HS-5 (cell line): ENCODE data around the gene SLC5A2.
"Not testable (repeated sequence)": the region's sequence is repeated elsewhere in the genome, so short reads cannot be mapped to it uniquely, and the experiment has no call there.

ENCODE experiments used
- DNase-seq: peaks from one replicate; pipeline ENCODE4 v3.0.0-alpha.2; 2012; ENCODE audit warnings: low read depth

SLC5A2 gene

DNA sequence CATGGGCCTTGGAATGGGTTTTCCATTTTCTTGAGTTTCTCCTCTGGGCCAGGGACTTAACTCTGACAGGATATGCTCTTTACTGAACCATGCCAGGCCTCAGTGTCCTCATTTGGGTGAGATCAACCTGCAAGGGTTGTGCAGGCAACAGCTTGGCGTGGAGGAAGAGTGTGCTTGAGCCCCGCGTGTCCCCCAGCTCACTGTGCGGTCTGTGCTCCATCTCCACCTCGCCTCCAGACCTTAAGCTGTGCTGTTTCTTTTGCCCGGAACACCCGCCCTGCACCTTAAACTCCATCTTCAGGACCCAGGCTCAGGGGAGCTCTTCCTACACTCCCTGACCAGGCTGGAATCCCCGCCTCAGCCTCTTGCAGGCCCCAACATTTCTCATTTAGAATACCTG is 15.6 kb downstream of the SLC5A2 start:
- DNase-seq, result no peak

DNA sequence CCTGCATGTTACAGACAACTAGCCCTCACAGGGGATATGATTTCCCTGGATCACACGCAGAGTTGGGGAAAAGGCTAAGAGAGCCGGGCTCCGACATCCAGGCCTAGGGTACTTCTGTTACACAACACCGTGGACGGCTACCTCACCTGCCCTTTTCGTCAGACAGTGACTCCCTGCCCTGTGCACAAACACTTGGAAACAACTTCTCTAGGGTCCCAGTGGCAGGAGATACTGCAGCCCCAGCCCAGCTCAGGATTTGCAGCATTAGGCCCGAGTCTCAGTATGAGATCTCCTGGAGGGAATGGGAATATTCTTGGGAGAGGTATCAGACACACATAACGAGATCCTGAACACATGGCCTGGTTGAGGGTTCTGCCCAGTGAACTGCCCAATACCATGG is 17.0 kb downstream of the SLC5A2 start:
- no peak for DNase-seq

DNA sequence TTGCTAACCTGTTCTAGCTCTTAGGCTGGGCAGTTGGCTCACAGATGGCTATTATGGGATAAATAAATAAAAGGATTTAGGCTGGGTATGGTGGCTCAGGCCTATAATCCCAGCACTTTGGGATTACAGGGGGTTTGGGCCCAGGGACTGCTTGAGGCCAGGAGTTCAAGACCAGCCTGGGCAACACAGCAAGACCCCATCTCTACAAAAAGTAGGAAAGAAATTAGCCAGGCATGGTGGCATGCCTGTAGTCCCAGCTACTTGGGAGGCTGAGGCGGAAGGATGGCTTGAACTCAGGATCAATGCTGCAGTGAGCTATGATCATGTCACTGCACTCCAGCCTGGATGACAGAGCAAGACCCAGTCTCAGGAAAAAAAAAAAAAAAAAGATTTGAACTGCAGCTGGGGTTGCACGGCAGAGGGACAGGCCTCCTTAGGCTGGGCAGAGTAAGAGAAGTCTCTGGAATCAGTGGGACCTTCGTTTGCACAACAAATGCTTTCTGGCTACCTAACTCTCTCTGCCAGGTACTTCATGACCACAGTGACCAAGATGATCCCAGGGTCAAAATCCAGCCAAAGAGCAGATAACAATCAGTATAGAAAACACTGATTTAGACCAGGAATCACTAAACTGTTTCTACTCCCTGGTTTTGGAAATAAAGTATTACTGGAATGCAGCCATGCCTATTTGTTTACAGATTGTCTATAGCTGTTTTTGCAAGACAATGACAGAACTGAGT is 18.5 kb downstream of the SLC5A2 start:
- DNase-seq, result no peak

DNA sequence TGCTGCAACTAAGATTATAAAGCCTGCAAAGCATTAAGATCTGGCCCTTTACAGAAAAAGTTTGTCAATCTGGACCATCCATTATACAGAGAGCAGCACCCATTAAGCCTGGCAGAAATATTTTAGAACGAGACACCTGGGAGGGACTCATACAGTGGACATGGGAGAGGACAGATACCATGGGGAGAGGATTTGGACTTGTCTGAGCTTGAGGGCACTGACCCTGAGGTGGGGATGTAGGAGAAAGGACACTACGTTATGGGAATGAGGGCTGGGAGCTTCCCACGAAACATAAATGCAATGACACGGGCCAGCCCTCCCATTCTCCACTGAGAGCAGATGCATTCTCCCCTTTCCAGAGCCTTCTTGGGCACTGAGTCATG is 19.0 kb downstream of the SLC5A2 start:
- no peak for DNase-seq

DNA sequence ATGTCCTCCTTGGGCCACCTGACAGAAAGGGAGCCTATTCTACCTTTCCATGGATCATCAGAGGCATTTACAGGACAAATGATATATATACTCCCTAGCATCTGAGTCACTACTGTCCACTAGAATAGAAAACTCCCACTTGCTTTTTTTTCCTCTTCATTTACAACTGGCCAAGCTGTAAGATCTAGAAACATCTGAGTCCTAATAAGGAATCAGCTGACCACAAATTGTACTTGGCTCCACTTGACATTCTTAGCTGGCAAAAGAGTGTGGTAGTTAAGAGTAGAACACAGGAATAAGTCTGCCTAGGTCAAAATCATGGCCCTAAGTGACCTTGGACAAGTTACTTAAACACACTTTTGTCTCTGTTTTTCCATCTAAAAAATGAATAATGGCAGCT is 20.1 kb downstream of the SLC5A2 start:
- DNase-seq, result no peak

DNA sequence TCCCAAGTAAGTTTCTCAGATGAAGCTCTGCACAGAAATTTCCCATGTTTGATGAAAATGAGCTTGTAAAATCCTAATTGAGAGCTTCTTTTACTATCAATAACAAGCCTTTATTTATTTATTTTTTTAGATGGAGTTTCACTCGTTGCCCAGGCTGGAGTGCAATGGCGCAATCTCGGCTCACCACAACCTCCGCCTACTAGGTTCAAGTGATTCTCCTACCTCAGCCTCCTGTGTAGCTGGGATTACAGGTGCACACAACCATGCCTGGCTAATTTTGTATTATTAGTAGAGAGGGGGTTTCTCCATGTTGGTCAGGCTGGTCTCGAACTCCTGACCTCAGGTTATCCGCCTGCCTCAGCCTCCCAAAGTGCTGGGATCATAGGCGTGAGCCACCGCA is 20.6 kb downstream of the SLC5A2 start:
- not testable (repeated sequence) for DNase-seq

DNA sequence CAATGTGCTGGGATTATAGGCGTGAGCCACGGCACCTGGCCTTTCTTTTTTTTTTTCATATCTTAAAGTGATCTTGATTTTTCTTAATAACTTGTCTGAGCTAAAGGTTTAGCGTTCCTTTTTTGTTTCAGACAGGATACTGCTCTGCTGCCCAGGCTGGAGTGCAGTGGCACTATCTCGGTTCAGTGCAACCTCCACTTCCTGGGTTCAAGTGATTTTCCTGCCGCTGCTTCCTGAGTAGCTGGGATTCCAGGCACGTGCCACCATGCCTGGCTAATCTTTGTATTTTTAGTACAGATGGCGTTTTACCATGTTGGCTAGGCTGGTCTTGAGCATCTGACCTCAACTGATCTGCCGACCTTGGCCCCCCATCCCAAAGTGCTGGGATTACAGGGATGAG is 21.2 kb downstream of the SLC5A2 start:
- DNase-seq, result no peak

DNA sequence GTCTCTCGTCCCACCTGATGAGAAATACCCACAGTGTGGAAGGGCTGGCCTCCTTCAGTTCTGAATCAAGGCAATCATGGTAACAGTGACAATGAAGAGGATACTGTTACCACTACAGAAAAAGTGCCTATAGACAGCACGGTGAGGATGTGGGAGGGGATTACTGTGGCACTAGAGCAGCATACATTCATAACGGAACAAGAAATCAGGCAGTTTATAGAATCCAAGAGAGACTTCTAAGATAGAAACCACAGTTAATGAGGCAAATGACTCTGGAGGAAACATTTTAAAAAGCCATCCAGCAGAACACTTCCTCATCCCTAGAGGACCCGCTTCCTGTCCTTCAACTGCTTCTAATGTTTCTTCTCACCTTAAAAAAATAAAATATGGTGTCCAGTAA is 22.6 kb downstream of the SLC5A2 start:
- DNase-seq, result no peak

DNA sequence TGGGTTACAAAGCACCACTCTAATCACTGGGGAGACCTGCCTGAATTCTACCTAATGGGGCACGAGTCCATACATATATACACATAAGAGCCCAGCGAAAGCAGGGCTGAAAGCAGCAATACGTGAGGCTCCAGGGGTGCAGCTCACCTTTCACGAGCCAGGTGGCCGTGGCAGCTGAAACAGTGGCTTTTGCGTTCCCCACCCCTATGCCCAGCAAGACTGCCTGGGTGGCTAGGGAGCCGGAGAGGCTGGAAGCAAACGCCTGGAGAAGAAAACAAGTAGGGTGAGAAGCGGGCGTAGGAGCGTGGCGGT is 24.6 kb downstream of the SLC5A2 start:
- DNase-seq, result no peak

DNA sequence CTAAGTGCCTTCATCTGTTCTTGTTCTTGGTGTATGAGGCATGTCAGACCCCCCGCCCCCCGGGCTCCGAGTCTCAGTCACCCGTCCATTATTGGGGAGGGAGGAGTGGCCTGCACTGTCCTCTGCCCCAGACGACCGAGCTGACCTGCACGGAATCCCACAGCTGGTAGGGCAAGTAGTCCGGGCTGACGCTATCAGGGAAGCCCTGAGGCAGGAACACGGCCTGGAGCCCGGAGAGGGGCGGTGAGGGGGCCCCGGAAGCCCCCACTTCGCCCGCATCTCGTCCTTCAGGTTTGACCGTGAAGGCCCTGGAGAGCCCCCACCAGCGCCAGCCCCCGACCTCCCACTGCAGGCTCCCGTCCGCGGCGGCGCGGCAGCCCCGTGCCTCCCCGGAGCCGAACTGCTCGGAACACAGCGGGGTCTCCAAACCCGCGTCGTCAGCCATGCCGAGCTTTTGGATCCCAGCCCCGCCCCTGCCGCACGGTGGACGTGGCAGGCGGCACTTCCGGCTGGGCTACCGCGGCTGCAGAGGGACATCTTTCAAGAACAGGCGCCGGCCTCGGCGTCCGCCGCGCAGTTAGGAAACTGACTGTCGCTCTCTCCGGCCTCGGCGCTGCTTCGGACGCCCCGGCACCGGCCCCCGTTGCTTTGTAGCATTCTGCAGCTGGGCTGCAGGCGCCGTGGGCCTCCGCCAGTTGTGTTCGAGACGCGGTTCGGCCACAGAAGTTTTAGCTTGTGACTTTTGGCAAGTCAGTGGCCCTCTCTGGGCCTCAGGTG is 25.2 kb downstream of the SLC5A2 start, which contains the start of gene RUSF1:
Gene RUSF1 (minus strand): TSS at position 463 of the 777 bp plus-strand sequence. CDS start 18 bp downstream, at position 445.
- peak; percentile 42 for DNase-seq

DNA sequence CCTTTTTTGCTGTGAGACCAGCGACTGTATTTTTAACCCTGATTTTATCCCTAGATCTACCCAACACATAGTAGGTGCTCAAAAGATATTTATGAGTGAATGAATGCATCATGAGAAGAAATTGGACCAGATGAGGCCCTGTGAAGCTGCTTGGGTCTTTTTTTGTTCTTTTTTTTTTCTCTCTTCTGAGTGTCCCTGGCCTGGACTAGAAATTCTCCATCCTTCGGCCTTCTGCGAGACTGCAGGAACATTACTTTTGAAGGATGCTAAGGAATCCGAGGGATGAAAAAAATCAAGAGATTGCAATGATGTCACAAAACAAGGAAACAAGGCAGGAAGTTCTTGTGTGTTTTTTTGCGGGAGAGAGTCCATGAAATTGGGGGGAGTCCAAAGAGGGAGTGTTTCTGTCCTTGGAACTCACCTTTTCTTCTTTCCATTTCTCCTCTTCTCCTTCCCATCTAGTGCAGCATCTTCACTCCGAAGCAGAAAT is 25.8 kb downstream of the SLC5A2 start:
- DNase-seq, result no peak

DNA sequence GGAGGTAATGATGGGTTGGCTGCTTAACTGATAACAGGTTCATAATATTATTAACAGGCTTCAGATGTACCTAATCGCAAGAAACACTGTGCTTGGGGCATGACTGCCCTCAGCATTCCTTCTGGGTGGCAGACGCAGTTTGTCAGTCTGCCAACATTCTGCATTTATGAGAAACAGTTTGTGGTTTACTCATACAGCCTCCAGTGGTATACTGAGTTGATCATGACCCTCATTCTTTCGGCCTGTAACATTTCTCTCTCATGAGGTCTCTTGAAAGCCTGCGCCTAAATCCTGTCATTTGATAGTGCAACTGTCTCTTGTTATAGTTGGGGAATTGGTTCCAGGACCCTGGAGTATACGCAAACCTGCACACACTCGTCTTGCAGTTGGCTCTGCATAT is 30.2 kb downstream of the SLC5A2 start:
- peak; percentile 63 for DNase-seq

DNA sequence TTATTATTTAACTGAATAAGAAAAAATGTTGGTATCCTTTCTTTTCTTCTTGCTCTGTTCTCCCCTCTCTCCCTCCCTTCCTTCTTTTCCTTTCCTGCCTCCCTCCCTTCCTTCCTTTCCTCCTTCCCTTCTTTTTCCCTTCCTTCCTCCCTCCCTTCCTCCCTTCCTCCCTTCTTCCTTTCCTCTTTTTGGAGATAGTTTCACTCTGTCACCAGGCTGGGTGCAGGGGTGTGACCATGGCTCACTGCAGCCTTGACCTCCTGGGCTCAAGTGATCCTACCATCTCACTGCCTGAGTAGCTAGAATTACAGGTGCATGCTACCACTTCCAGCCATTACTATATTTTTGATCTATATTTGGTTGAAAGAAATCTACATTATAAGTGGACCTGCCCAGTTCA is 31.0 kb downstream of the SLC5A2 start:
- DNase-seq, result no peak

DNA sequence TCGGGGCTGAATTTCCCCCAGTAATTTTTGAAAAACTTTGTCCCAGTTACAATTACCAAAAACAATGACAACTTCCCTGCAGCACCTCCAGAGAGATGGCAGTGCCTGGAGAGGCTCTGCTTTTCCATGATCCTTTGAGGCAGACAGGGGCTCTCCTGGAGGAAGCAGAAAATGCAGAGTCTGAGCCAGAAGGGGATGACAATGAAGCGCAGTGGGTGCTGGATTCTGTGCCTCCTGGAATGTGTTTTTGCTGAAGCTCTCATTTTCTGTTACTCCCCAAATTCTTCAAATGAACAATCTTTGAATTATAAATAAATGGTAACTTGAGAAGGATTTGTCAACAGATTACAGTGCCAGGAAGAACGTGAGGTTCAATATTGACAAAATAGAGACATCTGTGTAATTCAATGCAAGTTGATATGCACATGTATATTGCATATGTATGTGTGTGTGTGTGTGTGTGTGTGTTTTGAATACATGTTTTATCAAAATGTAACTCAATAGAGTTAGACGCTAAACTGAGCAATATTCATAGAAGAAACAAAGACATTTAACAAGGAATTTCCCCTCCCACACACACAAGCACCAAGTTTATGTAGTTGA is 35.0 kb downstream of the SLC5A2 start:
- no peak for DNase-seq

DNA sequence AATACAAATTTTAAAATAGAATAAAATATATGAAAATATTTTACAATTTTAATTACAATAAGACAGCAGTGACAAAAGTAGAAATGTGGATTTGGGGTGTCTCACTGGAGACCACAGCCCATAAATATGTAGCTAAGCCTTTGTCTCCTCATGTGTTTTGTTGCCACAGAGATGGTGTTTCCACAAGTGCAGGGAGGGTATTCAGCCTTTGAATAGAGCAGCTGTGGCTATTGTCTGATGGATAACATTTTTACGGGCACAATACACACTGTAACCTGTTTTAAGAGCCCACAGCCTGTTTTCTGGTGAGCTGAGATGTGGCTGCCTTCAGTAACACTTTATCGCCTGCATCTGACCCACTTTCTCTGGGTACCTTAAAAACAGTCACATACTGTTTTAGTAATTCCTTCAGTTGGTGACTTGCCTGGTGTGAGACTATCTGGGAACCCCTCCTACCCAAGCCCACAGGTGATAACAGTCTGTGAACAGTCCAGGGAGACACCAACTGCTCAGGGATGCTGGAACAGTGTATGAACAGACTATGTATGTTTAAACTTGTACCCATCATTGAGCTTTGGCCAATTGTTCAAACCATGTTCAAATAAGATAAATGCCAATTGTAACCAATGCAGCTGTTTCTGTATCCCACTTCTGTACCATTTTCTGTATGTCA is 37.0 kb downstream of the SLC5A2 start:
- no peak for DNase-seq

DNA sequence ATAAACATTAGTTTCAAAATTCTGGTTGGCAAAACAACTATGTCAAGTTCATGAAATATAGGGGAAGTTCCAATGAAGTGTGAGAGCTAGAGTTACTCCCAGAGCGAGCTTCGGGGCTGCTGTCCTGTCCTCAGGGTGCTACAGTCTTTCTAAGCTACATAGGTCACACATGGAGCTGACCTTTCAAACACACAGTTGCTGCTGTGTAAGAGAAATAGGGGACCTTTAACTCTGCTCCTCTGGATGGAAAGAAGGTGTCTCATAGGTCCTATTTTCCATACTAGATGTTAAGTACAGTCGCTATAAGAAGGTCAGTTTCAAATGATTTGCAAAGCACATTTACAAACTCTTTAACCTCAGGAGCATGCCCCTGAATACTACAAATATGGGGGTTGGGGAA is 38.4 kb downstream of the SLC5A2 start:
- no peak for DNase-seq

DNA sequence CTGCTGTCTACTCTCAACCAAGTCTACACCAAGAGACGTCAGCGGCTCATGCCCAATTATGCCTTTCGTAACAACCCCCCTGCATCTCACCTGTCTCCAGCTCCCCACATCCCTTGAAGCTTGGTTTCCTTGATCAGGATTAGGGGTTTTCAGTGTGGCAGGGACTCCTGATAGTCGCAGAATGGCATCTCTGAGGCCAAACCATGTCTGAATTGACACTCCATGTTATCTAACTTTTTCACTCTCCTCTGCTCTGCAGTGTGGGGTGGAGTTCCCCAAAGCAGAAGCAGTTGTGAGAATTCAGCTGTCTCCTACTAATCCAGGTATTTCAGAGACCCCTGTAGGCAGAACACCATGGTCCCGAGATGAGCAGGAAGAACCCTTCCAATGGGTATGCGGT is 39.1 kb downstream of the SLC5A2 start:
- no peak for DNase-seq

DNA sequence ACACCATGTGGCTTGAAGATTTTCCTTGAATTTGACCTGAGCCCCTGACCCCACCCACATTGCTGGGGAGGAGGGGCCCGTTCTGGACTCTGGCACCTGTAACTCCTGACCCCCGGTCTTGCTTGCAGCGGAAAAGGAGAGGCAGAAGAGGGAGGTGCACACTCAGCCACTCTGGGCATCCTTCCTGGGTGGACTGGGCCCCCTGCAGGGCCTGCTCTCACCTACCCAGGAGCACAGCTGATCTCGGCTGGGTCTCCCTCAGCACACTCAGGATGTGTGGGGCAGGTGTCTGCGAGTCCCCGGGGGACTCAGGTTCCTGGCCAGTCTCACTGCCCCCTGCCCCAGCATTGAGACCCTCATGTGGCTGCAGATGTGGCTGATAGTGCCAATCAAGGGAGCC is 40.8 kb downstream of the SLC5A2 start:
- DNase-seq, result not testable (repeated sequence)

DNA sequence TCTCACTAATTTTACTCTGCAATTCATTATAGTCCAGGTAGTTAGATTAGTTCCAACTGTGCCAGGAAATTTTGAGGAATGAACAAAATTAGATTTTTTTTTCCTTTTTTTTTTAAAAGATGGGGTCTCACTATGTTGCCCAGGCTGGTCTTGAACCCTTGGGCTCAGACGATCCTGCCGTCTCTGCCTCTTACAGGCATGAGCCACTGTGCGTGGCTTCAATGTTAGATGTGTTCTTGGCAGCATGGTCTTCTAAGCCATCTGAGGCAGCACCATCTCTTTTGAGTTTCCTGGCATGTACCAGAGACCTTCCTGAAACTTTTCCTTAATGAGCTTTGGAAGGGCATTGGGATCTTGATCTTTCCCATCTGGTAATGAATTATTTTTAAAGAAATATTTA is 42.2 kb downstream of the SLC5A2 start:
- no peak for DNase-seq

DNA sequence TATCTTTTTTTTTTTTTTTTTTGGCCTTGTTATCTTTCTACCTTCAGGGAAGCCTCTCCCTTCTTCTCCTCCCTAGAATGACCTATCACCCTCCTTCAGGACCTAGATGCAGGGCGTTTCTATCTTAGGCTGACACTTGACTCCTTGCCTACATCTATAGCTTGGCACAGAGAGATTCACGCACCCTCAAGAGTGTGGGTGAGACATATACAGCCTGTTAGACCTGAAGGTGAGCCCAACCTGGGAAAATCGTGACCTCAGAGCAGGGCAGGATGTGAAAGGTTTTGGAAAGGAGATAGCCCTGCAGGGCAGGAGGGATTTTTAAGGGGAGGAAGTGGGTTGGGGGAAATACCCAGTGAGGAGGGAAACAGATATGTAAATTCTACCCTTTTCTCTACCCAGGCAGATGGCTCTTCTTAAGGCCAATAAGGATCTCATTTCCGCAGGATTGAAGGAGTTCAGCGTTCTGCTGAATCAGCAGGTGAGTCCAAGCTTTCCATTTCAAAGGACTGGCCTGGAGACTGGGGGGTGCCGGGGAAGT is 44.9 kb downstream of the SLC5A2 start, which contains the start of gene AHSP:
Gene AHSP (plus strand): TSS at position 167 of the 541 bp plus-strand sequence. CDS start 240 bp downstream, at position 407.
- DNase-seq, result no peak

DNA sequence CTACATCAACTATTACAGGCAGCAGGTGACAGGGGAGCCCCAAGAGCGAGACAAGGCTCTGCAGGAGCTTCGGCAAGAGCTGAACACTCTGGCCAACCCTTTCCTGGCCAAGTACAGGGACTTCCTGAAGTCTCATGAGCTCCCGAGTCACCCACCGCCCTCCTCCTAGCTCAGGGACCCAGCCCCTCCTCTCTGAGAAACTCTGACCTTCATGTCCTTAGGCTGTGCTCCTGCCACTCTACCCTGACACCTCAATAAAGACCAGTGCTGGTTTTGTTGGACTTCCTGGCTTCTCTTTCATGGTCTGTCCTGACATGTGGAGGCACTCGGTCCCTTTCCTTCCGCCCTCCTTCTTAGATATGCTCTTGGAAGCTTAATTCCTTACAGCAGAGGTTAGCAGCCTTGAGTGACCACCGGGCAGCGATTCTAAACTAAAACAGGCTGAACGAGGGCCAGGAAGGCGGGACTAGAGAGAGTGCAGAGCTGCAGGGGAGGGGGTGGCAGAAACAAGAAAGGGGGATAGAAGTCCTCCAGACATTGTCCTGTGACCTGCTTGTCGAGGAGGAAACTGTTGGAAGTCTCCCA is 45.7 kb downstream of the SLC5A2 start:
- DNase-seq, result no peak
